Measurements from ENCODE around the gene SUPT20H. TPM values are rescaled to one million over a fixed set of nuclear protein-coding genes. Genes with fewer than 3 reads are reported as not detected.

The SUPT20H gene
- total and polyA plus RNA-seq, 8 donors, result 51.2 to 135 (median 107) TPM

DNA sequence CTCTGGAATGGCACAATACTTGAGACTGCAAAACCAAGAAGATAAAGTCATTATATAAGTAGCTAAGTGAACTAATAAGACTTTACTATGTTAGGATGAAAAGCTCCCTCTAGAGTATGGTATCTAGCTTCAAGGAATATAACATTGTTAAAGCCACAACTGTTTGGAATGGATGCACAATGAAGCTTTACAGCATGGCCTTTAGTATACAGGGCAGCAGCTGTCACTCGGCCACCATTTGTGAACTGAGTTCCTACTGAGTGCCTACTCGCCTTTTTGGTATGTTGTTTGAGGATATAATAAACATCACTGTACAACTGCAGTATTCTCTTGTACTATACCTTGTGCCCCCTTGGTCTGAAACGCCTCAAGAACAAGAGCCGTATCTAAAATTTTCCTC, 67.1 kb downstream of the SUPT20H start:
- Histone ChIP-seq H3K36me3 (peaks cover 3 to 80% of the 10 kb centered on the region in 2 donors), H3K9me3 (no peaks in the 10 kb centered on the region), H3K4me3 (no peak overlapping the region), H3K4me1 (peaks cover 0 to 7% of the 10 kb centered on the region in 2 donors), H3K27me3 (no peaks in the 10 kb centered on the region), H3K27ac (no peak overlapping the region)
- TF ChIP-seq, protein P1, sequence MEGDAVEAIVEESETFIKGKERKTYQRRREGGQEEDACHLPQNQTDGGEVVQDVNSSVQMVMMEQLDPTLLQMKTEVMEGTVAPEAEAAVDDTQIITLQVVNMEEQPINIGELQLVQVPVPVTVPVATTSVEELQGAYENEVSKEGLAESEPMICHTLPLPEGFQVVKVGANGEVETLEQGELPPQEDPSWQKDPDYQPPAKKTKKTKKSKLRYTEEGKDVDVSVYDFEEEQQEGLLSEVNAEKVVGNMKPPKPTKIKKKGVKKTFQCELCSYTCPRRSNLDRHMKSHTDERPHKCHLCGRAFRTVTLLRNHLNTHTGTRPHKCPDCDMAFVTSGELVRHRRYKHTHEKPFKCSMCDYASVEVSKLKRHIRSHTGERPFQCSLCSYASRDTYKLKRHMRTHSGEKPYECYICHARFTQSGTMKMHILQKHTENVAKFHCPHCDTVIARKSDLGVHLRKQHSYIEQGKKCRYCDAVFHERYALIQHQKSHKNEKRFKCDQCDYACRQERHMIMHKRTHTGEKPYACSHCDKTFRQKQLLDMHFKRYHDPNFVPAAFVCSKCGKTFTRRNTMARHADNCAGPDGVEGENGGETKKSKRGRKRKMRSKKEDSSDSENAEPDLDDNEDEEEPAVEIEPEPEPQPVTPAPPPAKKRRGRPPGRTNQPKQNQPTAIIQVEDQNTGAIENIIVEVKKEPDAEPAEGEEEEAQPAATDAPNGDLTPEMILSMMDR (IDR thresholded peaks at IDR 0.05), result no peak
- intact Hi-C loops (cut with DNase I), result no loop called here
- DNase-seq (no peak), ATAC-seq (no peak)

- H3K4me3 ChIP-seq, result no peak overlapping the region
- no peaks in the 10 kb centered on the region for H3K9me3 ChIP-seq
- H3K27ac ChIP-seq, result no peak overlapping the region
- peaks cover 0 to 100% of the 10 kb centered on the region in 2 donors for H3K36me3 ChIP-seq
- intact Hi-C loops (cut with DNase I), result loop anchor here in 1 of 2 donors (10.0 kb wide), 1 partner anchor 132 kb away; no protein-coding TSS in a partner anchor
- ATAC-seq (no peak), DNase-seq (no peak)
- no peaks in the 10 kb centered on the region for H3K27me3 ChIP-seq
- H3K4me1 ChIP-seq, result no peaks in the 10 kb centered on the region
- TF ChIP-seq, protein P1 (IDR thresholded peaks at IDR 0.05), result no peak
Measured at GRCh38 chr13:36986462-36987240, 72.8 kb downstream of the SUPT20H start.

GRCh38 chr13:36981156-36981743, 78.2 kb downstream of the SUPT20H start:
- Histone ChIP-seq H3K4me3 (no peak overlapping the region), H3K4me1 (peaks cover 0 to 5% of the 10 kb centered on the region in 2 donors), H3K36me3 (peaks cover 0 to 67% of the 10 kb centered on the region in 2 donors), H3K27me3 (no peaks in the 10 kb centered on the region), H3K9me3 (no peaks in the 10 kb centered on the region), H3K27ac (no peak overlapping the region)
- TF ChIP-seq, protein P1 (IDR thresholded peaks at IDR 0.05), result peak in 1 of 2 donors; percentile 28
- DNase-seq (peak in 2 of 4 donors; percentile 47 to 62), ATAC-seq (peak; percentile 61)
- intact Hi-C loops (cut with DNase I), result loop anchor here in 1 of 2 donors (10.0 kb wide), 1 partner anchor 126 kb away; no protein-coding TSS in a partner anchor

DNA sequence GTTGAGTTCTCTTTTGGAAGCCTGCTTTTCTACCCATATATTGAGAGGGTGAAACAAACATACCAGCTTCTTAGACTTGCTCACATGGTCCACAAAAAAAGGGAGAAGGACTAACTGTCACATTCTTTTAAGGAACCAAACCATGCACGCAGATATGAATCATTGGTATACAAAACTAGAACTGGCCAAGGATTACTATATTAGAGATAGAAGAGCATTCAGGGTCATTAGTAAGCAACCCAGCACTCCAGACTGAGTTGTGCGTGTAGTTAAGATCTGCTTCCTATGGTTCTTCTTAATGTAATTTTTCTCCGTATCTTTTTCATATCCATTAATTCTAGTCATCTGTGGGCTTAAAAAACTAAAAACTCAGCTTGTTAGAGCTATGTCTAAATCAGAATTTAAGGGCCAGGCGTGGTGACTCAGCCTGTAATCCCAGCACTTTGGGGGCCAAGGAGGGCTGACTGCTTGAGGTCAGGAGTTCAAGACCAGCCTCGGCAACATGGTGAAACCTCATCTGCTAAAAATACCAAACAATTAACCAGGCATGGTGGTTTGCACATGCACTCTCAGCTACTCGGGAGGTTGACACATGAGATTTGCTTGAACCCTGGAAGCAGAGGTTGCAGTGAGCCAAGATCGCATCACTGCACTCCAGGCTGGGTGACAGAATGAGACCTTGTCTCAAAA, 80.0 kb downstream of the SUPT20H start:
- H3K36me3 ChIP-seq, result peaks cover 0 to 66% of the 10 kb centered on the region in 2 donors
- TF ChIP-seq, protein P1 (IDR thresholded peaks at IDR 0.05), result no peak
- no peak overlapping the region for H3K4me3 ChIP-seq
- peaks cover 0 to 5% of the 10 kb centered on the region in 2 donors for H3K4me1 ChIP-seq
- no peak overlapping the region for H3K27ac ChIP-seq
- intact Hi-C loops (cut with DNase I), result loop anchor here in 1 of 2 donors (10.0 kb wide), 1 partner anchor 125 kb away; no protein-coding TSS in a partner anchor
- H3K27me3 ChIP-seq, result no peaks in the 10 kb centered on the region
- no peak for DNase-seq
- ATAC-seq, result no peak
- peaks cover 0 to 8% of the 10 kb centered on the region in 2 donors for H3K9me3 ChIP-seq
